HG02678 (cell line): ENCODE results near the gene CUL4A.
A peak's percentile ranks its signal among the peaks of the same experiment; 100 is the strongest.

ENCODE experiments used
- ATAC-seq: cut with Tn5 transposase; IDR thresholded peaks from one replicate; pipeline ENCODE4 v1.9.1; 2021; ENCODE audit warnings: mild to moderate bottlenecking, moderate library complexity; ENCODE audit not compliant: unreplicated experiment

The CUL4A gene

GRCh38 chr13:113207890-113208420 lies 1.5 kb upstream of the CUL4A start:
- peak; percentile 4 for ATAC-seq

DNA sequence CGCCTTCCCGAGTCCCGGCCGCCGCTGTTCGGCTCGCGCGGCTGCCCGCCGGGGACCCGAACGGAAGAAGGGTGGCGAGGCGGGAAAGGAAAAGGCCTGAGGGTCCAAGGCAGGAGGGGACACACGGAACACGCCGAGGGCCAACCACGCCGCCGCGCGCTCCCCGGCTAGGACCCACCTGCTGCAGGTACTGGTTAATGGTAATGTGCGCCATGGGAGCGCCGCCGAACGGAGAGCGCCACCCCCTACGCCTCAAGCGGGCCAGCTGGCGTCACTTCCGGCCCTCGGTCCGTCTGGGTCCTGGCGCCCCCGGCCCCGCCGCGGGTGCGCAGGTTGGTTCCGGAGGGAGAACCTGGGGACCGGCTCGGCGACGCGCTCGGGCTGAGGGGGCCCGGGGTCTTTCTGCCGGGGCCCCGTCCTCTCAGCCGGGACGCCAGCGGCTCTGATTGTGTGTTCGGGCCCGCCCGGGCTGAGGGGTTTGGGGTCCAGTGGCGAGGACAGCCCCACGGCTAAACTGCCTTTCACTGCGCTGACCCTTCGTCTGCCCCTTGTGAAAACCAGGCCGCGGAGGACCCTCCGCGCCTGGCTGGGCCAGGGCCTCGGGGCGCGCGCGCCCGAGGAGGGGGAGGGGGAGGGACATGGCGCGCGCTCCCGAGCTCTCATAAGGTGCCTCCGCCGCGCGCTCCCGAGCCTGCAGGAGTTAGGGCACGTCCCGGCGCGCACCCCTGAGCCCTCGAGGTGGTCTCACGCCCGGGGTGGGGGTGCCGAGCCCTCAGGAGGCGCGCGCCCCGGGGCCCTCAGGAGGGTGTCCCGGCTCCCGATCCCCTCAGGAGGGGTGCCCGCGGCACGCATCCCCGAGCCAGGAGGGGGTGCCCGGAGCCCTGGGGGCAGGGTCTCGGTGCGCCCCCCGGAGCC lies 735 bp upstream of the CUL4A start, which contains the start of gene PCID2:
Gene PCID2 (minus strand): TSS at position 249 of the 915 bp plus-strand sequence. CDS start 35 bp downstream, at position 214.
- ATAC-seq: peak; percentile 73

- peak; percentile 32 for ATAC-seq
Measured at GRCh38 chr13:113209759-113210421, 477 bp downstream of the CUL4A start.

- ATAC-seq: no peak
Measured at GRCh38 chr13:113210833-113211232, 1.4 kb downstream of the CUL4A start.

DNA sequence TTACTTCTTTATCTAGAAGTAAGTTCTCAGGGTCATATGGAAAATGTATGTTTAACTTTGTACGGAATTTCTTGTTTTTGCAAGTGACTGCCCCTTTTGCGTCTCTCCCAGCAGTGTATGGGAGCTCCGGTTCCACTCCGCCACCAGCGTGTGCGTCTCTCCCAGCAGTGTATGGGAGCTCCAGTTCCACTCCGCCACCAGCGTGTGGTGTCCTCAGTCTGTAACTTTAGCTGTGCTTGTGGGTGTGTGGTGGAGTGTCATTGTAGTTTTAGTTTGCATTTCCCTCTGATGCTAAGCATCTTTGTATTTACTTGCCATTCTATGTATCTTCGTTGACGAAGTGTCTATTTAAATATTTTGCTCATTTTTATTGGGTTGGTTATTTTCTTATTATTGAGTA lies 2.4 kb downstream of the CUL4A start:
- ATAC-seq: no peak

GRCh38 chr13:113216254-113217048 lies 7.0 kb downstream of the CUL4A start:
- no peak for ATAC-seq

DNA sequence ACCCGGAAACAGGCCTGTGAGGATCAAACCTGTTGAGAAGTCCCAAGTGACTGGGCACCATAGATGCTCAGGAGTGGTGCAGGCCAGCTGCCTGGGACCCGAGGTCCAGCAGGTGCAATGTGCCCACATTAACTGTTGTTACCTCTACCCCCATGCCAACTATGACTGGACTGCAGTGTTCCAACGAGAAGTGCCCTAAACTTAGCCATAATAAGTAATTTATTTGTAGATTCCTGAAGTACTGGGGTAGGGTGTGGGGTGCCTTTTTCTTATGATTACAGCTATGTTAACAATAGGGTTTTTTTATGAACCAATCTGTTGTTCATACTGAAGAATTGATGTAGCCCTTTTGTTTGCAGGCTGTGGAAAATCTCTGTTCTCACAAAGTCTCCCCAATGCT lies 9.2 kb downstream of the CUL4A start:
- ATAC-seq: no peak

DNA sequence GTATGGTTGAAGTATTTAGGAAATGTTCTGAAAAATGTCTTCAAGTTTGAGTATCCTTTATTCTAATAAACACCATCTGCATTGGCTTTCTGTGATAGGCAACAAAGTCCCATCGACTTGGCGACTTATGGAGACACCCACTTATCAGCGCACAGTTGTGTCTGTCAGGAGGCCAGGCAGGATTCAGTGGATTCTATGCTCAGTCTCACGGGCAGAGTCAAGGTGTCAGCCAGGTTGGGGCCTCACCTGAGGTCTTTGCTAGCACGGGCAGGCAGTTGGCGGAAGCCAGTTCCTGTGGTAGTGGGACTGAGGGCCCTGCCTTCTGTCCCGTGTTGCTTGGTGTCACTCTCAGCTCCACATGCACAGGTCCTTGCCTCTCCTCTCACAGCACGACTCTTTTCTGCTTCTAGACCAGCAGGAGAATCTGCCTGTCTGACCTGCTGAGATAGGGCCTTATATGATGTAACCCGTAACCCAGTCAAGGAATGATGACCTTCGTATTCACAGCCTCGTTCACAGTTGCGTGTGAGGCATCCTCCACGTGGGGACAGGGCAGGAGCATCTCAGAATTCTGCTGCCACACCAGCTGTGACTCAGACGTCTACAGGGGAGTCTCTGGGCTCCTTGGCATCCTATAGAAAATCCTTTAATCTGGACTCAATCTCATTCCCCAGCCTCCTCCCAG lies 10.0 kb downstream of the CUL4A start:
- no peak for ATAC-seq

GRCh38 chr13:113220141-113220598 lies 10.8 kb downstream of the CUL4A start:
- ATAC-seq: no peak

DNA sequence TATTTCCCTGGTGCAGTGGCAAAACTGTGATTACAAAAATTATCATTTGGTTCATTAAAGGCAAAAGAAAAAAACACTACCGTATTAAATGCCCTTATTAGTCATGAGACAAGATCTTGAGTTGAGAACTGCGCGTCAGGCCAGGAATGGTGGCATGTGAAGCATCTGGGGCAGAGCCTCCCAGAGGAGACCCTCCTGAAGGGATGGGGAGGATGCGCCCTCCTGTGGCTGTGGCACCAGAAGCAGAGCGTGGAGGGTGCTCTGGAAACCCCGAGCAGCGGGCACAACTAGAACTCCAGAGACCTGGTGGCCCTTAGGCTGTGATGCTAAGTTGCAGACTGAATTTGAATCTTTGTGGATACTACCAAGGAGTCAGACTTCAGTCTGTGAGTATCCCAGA lies 11.5 kb downstream of the CUL4A start:
- no peak for ATAC-seq

- ATAC-seq: no peak
Measured at GRCh38 chr13:113223070-113223469, 13.7 kb downstream of the CUL4A start.

- ATAC-seq: no peak
Measured at GRCh38 chr13:113224486-113224885, 15.1 kb downstream of the CUL4A start.

DNA sequence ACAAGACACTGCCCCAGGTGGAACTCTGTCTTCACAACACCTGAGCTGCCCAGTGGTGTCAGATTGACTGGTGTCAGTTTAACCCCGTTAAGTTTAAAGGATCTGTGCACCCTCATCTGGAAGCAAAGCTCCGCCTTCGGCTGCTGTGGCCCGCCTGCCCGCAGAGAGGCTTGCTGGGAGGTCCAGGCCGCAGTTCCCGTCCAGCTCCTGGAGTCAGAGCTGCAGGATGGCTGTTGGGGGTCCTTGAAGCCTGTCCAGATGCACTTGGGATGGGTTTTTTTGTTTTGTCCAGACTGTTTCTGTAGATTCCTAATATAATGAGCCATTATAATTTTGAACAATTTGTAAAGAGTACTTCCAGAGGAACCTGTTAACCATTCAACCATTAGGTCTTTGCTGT lies 16.1 kb downstream of the CUL4A start:
- no peak for ATAC-seq

DNA sequence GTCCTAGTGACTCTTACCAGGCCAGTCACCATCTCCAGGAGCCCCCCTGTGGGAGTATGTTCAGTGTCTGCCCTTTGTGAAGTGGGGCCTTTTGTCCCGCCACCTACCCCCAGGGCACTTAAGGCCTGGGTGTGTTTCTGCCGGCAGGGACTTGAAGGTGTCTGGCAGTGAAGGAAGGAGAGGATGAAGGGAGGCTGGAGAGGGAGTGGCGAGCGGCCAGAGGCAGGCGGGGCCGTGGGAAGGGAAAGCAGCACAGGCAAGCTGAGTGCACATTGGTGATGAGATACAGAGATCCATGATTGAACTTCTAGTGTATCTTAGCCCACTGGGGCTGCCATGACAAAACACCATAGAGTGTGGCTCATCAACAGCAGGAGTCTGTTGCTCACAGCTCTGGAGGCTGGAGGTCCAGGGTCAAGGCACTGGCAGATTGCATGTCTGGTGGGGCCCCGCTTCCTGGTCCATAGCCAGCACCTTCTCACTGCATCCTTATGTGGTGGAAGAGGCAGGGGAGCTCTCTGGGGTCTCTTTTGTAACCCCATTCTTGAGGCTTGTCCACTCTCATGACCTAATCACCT lies 17.5 kb downstream of the CUL4A start:
- no peak for ATAC-seq

DNA sequence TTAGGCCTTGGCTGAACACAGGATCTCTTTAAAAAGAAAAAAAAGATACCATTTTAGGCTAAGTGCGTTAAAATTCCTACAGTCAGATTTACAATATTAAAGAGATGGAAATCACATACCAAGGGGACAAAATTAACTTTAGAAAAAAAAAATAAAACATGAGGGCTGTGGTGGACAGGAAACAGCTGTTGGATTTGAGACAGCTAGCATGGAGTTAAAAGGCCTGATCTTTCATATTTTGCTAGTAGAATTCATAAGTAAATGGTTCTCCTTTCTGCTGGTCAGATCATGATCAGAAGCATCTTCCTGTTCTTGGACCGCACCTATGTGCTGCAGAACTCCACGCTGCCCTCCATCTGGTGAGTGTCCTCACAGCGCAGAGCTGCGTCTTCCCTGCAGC lies 19.7 kb downstream of the CUL4A start:
- ATAC-seq: no peak

DNA sequence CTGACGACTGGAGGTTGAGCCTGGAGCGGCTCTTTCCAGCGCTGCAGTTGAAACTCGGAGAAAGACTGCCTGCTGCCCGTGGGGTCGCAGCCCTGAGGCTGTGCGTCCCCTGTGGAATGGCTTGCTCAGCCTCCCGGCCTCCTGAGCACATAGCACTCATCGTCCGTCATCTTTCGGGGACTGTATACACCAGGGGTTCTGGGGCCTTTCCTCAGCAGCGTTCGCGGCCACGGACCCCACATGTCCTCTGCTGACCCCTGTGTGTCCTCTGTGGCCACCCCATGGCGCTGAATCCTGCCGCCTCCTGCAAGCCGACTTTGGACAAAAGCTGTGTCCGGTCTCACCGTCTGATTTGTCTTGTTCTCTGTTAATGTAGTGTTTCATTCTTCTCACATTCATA lies 20.4 kb downstream of the CUL4A start:
- no peak for ATAC-seq

DNA sequence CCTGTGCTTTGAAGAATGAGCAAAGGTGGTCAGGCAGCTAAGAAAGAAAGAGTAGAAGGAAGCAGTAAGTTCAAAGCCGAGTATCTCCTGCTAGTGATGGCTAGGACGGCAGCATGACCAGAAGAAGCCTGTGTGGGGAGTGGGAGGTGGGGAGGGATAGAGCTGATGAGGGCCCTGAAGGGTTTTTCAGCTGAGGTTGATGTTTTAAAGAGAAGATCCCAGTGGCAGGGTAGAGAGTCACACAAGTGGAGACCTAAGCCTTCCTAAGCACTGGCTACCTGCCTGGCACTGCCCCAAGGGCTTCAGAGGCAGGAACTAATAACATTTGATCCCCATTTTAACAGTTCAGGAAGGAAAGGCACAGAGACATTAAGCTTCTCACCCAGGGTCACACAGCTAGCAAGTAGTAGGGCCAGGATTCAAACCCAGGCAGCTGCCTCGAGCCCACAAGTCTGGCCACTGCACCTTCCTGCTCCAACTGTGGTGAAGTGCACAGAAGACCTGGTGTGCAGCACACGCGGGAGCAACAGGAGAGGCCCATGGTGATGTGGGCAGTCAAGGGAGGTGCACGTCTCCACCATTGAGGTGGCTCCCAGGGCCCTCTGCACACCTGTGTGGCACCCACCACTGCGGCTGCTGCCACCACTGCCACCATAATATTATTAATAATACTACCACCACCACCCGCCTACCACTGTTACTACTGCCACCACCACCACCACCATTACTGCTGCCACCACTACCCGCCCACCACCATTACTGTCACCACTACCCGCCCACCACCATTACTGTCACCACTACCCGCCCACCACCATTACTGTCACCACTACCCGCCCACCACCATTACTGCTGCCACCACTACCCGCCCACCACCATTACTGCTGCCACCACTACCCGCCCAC lies 22.1 kb downstream of the CUL4A start:
- no peak for ATAC-seq

GRCh38 chr13:113232208-113233003 lies 23.0 kb downstream of the CUL4A start:
- ATAC-seq: no peak
